HepG2 (cell line): ENCODE results near the gene KDM2B. TPM values are rescaled to one million over a fixed set of nuclear protein-coding genes. Genes with fewer than 3 reads are reported as not detected.

Experiments
- AHDC1 ChIP-seq: sonication (generic); formaldehyde crosslinking; IDR thresholded peaks from 2 replicates; pipeline ENCODE4 v1.5.1; 2020; ENCODE audit warnings: mild to moderate bottlenecking, missing genetic modification reagents, borderline replicate concordance
- BRF2 ChIP-seq: sonication (generic); formaldehyde crosslinking; IDR thresholded peaks from 2 replicates; pipeline ENCODE4 v1.8.1; 2022; ENCODE audit warnings: mild to moderate bottlenecking, missing genetic modification reagents
- DNMT3B ChIP-seq: conservative IDR thresholded peaks from 2 replicates; pipeline ENCODE4 v1.6.1; 2016; ENCODE audit warnings: missing biosample characterization, control low read depth
- E2F2 ChIP-seq: sonication (generic); formaldehyde crosslinking; IDR thresholded peaks from 2 replicates; pipeline ENCODE4 v1.4.0; 2020; ENCODE audit warnings: missing genetic modification reagents, borderline replicate concordance
- E2F5 ChIP-seq: sonication (generic); formaldehyde crosslinking; conservative IDR thresholded peaks from 2 replicates; pipeline ENCODE4 v1.4.0; 2020; ENCODE audit warnings: missing genetic modification reagents
- EHMT2 ChIP-seq: fragments of 200-600 bp; sonication (generic); IDR thresholded peaks from 2 replicates; pipeline ENCODE4 v1.7.0; 2017; ENCODE audit warnings: antibody characterized with exemption, low read depth, low read length, borderline replicate concordance
- ERF ChIP-seq: IDR thresholded peaks from 2 replicates; pipeline ENCODE4 v1.6.1; 2018; ENCODE audit warnings: missing biosample characterization, missing genetic modification reagents
- MTF2 ChIP-seq: sonication (generic); formaldehyde crosslinking; IDR thresholded peaks from 2 replicates; pipeline ENCODE4 v1.5.0; 2020; ENCODE audit warnings: missing genetic modification reagents, borderline replicate concordance
- NFATC3 ChIP-seq: sonication (generic); formaldehyde crosslinking; IDR thresholded peaks from 2 replicates; pipeline ENCODE4 v1.5.1; 2020; ENCODE audit warnings: mild to moderate bottlenecking, missing genetic modification reagents
- TCF7 ChIP-seq: sonication (generic); IDR thresholded peaks from 2 replicates; pipeline ENCODE4 v1.6.1; 2016; ENCODE audit warnings: antibody characterized with exemption, low read depth
- TEF ChIP-seq: sonication (generic); formaldehyde crosslinking; IDR thresholded peaks from 2 replicates; pipeline ENCODE4 v1.5.0; 2020; ENCODE audit warnings: missing genetic modification reagents
- TOPORS ChIP-seq: sonication (generic); formaldehyde crosslinking; IDR thresholded peaks from 2 replicates; pipeline ENCODE4 v1.8.0; 2023; ENCODE audit warnings: mild to moderate bottlenecking, missing genetic modification reagents
- YEATS4 ChIP-seq: sonication (generic); formaldehyde crosslinking; IDR thresholded peaks from 2 replicates; pipeline ENCODE4 v1.4.0; 2020; ENCODE audit warnings: missing genetic modification reagents, borderline replicate concordance
- ZNF24 ChIP-seq: fragments of 450-650 bp; IDR thresholded peaks from 2 replicates; pipeline ENCODE4 v1.6.1; 2017; ENCODE audit warnings: antibody characterized with exemption, mild to moderate bottlenecking
- ZNF644 ChIP-seq: IDR thresholded peaks from 2 replicates; pipeline ENCODE4 v1.6.1; 2016; ENCODE audit warnings: low read depth
- ZNF749 ChIP-seq: sonication (generic); formaldehyde crosslinking; IDR thresholded peaks from 2 replicates; pipeline ENCODE4 v1.8.0; 2022; ENCODE audit warnings: mild to moderate bottlenecking, missing genetic modification reagents, moderate library complexity, borderline replicate concordance
- ZSCAN30 ChIP-seq: sonication (generic); formaldehyde crosslinking; IDR thresholded peaks from 2 replicates; pipeline ENCODE4 v1.5.0; 2020; ENCODE audit warnings: mild to moderate bottlenecking, missing genetic modification reagents
- polyA plus RNA-seq, 8 experiments: library from polyadenylated mRNA; depleted of rRNA in 3 of 8; stranded (reverse) in 7 of 8; unstranded in 1 of 8; fragments of >200 nt; fragmentation: Illumina TruSeq in 4 of 8; extraction: Trizol in 4 of 8; gene quantifications; 2 replicates each; pipeline versions ENCODE4 v1.2.1 to v1.2.3, GENCODE V29; 2011 to 2016; ENCODE audit warnings: low read depth in 4 of 8, missing spikeins in 1 of 8, mixed read lengths in 1 of 8; ENCODE audit not compliant: insufficient read depth in 1 of 8
- total RNA-seq, 5 experiments: library from RNA; depleted of rRNA; stranded (reverse); fragments of >200 nt; fragmentation: Illumina TruSeq; extraction: Trizol; gene quantifications; 2 replicates each; pipeline ENCODE4 v1.2.3, GENCODE V29; 2016; ENCODE audit warnings: low read depth in 1 of 5
- TF ChIP-seq, protein P1 (sequence below): IDR thresholded peaks from 2 replicates; pipeline ENCODE4 v1.6.1; 2016
- TF ChIP-seq, protein P2 (sequence below): sonication (generic); formaldehyde crosslinking; IDR thresholded peaks from 2 replicates; pipeline ENCODE4 v1.8.1; 2023; ENCODE audit warnings: mild to moderate bottlenecking, missing genetic modification reagents

Gene KDM2B
- total and polyA plus RNA-seq, 2 of the 13 experiments (the other 11 are each of a cell fraction or from before 2014, with no cell fraction given) = 17.5 to 26.1 TPM

GRCh38 chr12:121516437-121517011 is 64.3 kb downstream of the KDM2B start (continued):
- TF ChIP-seq ERF (CRISPR knock-in tag) (peak; percentile 98), NFATC3 (CRISPR knock-in tag) (no peak), AHDC1 (CRISPR knock-in tag) (peak; percentile 77; the same call in 1 of the 2 replicates), TCF7 (peak; percentile 86), YEATS4 (CRISPR knock-in tag) (peak; percentile 65), MTF2 (CRISPR knock-in tag) (no peak), E2F5 (no peak), EHMT2 (no peak), ZSCAN30 (CRISPR knock-in tag) (no peak), E2F2 (CRISPR knock-in tag) (peak; percentile 76; the same call in 1 of the 2 replicates), BRF2 (CRISPR knock-in tag) (no peak), ZNF24 (no peak), DNMT3B (CRISPR knock-in tag) (no peak), ZNF749 (peak; percentile 89), TOPORS (CRISPR knock-in tag) (no peak), TEF (CRISPR knock-in tag) (peak; percentile 85; the same call in 1 of the 2 replicates), ZNF644 (CRISPR knock-in tag) (no peak)
- TF ChIP-seq, protein P1, sequence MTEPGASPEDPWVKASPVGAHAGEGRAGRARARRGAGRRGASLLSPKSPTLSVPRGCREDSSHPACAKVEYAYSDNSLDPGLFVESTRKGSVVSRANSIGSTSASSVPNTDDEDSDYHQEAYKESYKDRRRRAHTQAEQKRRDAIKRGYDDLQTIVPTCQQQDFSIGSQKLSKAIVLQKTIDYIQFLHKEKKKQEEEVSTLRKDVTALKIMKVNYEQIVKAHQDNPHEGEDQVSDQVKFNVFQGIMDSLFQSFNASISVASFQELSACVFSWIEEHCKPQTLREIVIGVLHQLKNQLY (CRISPR knock-in tag) = peak; percentile 48; the same call in 1 of the 2 replicates
- TF ChIP-seq, protein P2, sequence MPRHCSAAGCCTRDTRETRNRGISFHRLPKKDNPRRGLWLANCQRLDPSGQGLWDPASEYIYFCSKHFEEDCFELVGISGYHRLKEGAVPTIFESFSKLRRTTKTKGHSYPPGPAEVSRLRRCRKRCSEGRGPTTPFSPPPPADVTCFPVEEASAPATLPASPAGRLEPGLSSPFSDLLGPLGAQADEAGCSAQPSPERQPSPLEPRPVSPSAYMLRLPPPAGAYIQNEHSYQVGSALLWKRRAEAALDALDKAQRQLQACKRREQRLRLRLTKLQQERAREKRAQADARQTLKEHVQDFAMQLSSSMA (CRISPR knock-in tag) = peak; percentile 80; the same call in 1 of the 2 replicates
